OCI-LY1 (cell line): ENCODE results near the gene ZFYVE21.

ENCODE experiments used
- EZH2 ChIP-seq: fragments of 200-600 bp; sonication (generic), shearing (Covaris generic); IDR thresholded peaks from 2 replicates; pipeline ENCODE4 v1.8.0; 2017; ENCODE audit warnings: borderline replicate concordance, mixed run types, mild to moderate bottlenecking, antibody characterized with exemption, low read length, moderate library complexity, mixed read lengths
- TF ChIP-seq, protein P1 (sequence below): fragments of 200-600 bp; sonication (generic), shearing (Covaris generic); IDR thresholded peaks from 2 replicates; pipeline ENCODE4 v1.5.1; 2017; ENCODE audit warnings: mild to moderate bottlenecking, antibody characterized with exemption, low read length, moderate library complexity, mixed read lengths

DNA sequence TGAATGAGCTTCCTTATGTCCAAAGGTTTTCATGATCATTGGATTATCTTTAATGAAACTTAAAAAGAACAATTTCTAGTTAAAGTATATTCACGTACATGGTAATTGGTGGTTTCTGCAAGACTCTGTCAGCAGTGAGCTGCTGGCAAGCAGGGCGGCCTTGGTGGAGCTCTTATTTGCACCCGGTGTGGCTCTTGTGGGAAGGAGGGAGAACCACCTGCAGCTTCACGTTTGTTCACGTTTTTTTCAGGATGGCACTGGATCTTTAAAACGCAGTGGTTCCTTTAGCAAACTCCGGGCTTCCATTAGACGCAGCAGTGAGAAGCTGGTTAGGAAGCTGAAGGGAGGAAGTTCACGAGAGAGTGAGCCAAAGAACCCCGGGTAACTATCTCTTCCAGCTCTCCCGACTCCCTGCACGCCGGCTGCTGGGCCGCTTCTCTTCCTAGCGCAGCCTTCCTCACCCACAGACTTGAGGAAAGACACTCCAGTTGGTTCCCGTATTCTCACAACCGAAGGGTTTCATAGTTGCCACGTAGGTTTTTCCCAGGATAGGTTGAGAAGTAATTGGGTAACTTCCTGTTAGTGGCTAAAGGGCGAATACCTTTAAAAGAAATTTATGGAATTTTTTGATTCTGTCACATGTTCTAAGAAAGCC is 28.7 kb upstream of the ZFYVE21 start:
- TF ChIP-seq, protein P1, sequence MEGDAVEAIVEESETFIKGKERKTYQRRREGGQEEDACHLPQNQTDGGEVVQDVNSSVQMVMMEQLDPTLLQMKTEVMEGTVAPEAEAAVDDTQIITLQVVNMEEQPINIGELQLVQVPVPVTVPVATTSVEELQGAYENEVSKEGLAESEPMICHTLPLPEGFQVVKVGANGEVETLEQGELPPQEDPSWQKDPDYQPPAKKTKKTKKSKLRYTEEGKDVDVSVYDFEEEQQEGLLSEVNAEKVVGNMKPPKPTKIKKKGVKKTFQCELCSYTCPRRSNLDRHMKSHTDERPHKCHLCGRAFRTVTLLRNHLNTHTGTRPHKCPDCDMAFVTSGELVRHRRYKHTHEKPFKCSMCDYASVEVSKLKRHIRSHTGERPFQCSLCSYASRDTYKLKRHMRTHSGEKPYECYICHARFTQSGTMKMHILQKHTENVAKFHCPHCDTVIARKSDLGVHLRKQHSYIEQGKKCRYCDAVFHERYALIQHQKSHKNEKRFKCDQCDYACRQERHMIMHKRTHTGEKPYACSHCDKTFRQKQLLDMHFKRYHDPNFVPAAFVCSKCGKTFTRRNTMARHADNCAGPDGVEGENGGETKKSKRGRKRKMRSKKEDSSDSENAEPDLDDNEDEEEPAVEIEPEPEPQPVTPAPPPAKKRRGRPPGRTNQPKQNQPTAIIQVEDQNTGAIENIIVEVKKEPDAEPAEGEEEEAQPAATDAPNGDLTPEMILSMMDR: no peak
- TF ChIP-seq EZH2: no peak
